ENCODE data around the gene VARS2.

VARS2 gene

GRCh38 chr6:30885481-30885998 lies 28.5 kb upstream of the VARS2 start:
- peaks cover 40% of the 10 kb centered on the region for H3K4me1 ChIP-seq (ENCODE audit: insufficient read depth, low read length)
- TF ChIP-seq CTCF (IDR thresholded peaks at IDR 0.05; ENCODE audit: borderline replicate concordance, extremely low read depth, low read length, poor library complexity, severe bottlenecking), result no peak
- no peak for TF ChIP-seq EZH2 (IDR thresholded peaks at IDR 0.05; ENCODE audit: borderline replicate concordance, low read depth, low read length, severe bottlenecking)
- H3K9me3 ChIP-seq (ENCODE audit: insufficient read depth, low read length, severe bottlenecking), result no peaks in the 10 kb centered on the region
- peaks cover 15% of the 10 kb centered on the region for H3K36me3 ChIP-seq (ENCODE audit: insufficient read depth, low read length)
- H4K20me1 ChIP-seq (ENCODE audit: insufficient read depth, low read length), result 0 out of 2 replicates have a peak, but pooled peaks cover 4% of the 10 kb centered on the region
- H3K4me3 ChIP-seq (ENCODE audit: low read depth in 1 of 2, low read length in 2 of 2), result peak overlapping the region; percentile 50 to 88; a peak in 3 of 4 replicates
- H3K9ac ChIP-seq (ENCODE audit: low read depth, low read length), result peak overlapping the region; percentile 70
- peaks cover 35% of the 10 kb centered on the region for H3K79me2 ChIP-seq (ENCODE audit: insufficient read depth, low read length)
- H2AFZ ChIP-seq (ENCODE audit: low read depth, low read length), result peak overlapping the region; percentile 66; the same call in 1 of the 2 replicates
- ATAC-seq (ENCODE audit: insufficient read depth, low read depth), result no peak
- peak overlapping the region; percentile 99 for H3K4me2 ChIP-seq (ENCODE audit: insufficient read depth, low read length)
- H3K27me3 ChIP-seq (ENCODE audit: insufficient read depth, low read length, poor library complexity), result no peaks in the 10 kb centered on the region
- no peak for DNase-seq
- H3K27ac ChIP-seq (ENCODE audit: low read length), result peak overlapping the region; percentile 72

DNA sequence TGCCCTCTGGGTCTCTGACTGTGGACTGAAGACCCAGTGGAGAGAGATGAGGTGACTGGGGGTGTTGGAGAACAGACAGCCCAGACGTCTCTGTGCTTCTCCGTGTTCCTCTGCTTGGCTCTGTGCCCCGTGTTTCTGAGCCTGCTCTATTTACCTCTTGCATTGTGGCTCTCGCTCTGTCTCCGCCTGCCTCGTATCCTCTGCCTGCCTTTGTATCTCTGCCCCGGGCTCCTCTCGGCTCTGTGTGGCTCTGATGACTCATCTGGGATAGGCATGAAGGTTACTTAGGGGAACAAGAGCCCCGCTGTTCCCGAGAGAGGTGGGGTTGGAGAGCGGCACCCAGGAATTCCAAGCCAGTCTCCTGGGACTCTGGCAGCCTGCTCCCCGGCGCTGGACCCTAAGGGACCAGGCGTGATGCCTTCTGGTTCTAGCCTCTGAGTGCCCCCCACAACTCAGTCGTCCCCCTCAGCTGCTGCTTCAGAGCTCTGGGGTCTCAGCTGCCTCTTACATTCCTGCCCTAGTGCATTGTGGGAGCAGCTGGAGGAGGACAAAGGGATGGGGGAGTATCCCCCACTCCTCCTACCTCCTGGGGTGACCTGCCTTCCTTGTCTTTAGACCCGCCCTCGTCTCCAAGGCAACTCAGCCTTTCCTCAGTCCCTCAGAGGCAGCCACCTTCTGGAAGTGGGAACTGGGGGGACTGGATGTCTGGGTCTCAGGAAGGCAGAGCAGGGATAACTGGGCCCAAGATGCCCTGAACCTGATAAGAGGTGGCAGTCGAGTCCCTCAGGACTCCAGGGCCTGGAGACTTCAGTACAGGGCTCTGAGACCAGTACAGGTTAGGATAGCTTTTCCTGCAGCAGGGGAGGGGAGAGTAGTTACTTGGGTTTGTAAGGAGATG lies 27.8 kb upstream of the VARS2 start:
- Histone ChIP-seq H3K9me3 (ENCODE audit: insufficient read depth, low read length, severe bottlenecking) (no peaks in the 10 kb centered on the region), H3K27ac (ENCODE audit: low read length) (no peak overlapping the region), H3K4me1 (ENCODE audit: insufficient read depth, low read length) (peaks cover 40% of the 10 kb centered on the region), H3K4me3 (ENCODE audit: low read depth in 1 of 2, low read length in 2 of 2) (peak overlapping the region in 1 of 2 experiments; percentile 88; a peak in 2 of 4 replicates), H4K20me1 (ENCODE audit: insufficient read depth, low read length) (peaks cover 7% of the 10 kb centered on the region; the same call in 1 of the 2 replicates), H3K79me2 (ENCODE audit: insufficient read depth, low read length) (peaks cover 35% of the 10 kb centered on the region), H3K36me3 (ENCODE audit: insufficient read depth, low read length) (peaks cover 22% of the 10 kb centered on the region), H3K9ac (ENCODE audit: low read depth, low read length) (peak overlapping the region; percentile 70), H3K4me2 (ENCODE audit: insufficient read depth, low read length) (peak overlapping the region; percentile 99), H3K27me3 (ENCODE audit: insufficient read depth, low read length, poor library complexity) (no peaks in the 10 kb centered on the region), H2AFZ (ENCODE audit: low read depth, low read length) (no peak overlapping the region)
- TF ChIP-seq CTCF (IDR thresholded peaks at IDR 0.05; ENCODE audit: borderline replicate concordance, extremely low read depth, low read length, poor library complexity, severe bottlenecking) (no peak), EZH2 (IDR thresholded peaks at IDR 0.05; ENCODE audit: borderline replicate concordance, low read depth, low read length, severe bottlenecking) (no peak)
- peak; percentile 27 for DNase-seq
- ATAC-seq (ENCODE audit: insufficient read depth, low read depth), result no peak; the same call in 2 of the 3 replicates

DNA sequence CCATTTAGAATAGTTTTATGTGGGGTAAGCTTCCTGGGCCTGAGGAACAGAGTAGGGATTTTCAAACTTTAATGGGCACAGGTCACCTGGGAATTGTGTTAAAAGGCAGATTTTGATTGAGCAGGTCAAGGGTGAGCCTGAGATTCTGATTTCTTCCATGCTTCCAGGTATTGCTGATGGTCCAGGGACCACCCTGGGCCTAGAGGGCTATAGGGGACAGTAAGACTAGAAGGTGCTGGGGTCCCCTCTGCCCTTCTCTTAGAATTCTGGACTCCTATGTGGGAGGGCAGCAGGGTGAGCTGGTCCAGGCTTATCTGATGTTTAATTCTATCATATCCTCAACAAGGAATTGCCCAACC lies 27.2 kb upstream of the VARS2 start:
- no peak overlapping the region for H3K9ac ChIP-seq (ENCODE audit: low read depth, low read length)
- no peaks in the 10 kb centered on the region for H3K9me3 ChIP-seq (ENCODE audit: insufficient read depth, low read length, severe bottlenecking)
- H4K20me1 ChIP-seq (ENCODE audit: insufficient read depth, low read length), result peaks cover 9% of the 10 kb centered on the region; the same call in 1 of the 2 replicates
- DNase-seq, result no peak
- ATAC-seq (ENCODE audit: insufficient read depth, low read depth), result no peak
- peaks cover 27% of the 10 kb centered on the region for H3K36me3 ChIP-seq (ENCODE audit: insufficient read depth, low read length)
- H3K4me3 ChIP-seq (ENCODE audit: low read depth in 1 of 2, low read length in 2 of 2), result no peak overlapping the region
- H3K79me2 ChIP-seq (ENCODE audit: insufficient read depth, low read length), result peaks cover 35% of the 10 kb centered on the region
- no peaks in the 10 kb centered on the region for H3K27me3 ChIP-seq (ENCODE audit: insufficient read depth, low read length, poor library complexity)
- H3K4me2 ChIP-seq (ENCODE audit: insufficient read depth, low read length), result peak overlapping the region; percentile 99; the same call in 1 of the 2 replicates
- H3K27ac ChIP-seq (ENCODE audit: low read length), result no peak overlapping the region
- no peak for TF ChIP-seq EZH2 (IDR thresholded peaks at IDR 0.05; ENCODE audit: borderline replicate concordance, low read depth, low read length, severe bottlenecking)
- no peak for TF ChIP-seq CTCF (IDR thresholded peaks at IDR 0.05; ENCODE audit: borderline replicate concordance, extremely low read depth, low read length, poor library complexity, severe bottlenecking)
- peaks cover 40% of the 10 kb centered on the region for H3K4me1 ChIP-seq (ENCODE audit: insufficient read depth, low read length)
- H2AFZ ChIP-seq (ENCODE audit: low read depth, low read length), result no peak overlapping the region
